ENCODE results near the gene SUFU. TPM values are rescaled to one million over a fixed set of nuclear protein-coding genes. Genes with fewer than 3 reads are reported as not detected.

The SUFU gene
- total RNA-seq, 4 donors from 2014 or later = 5.5 to 13.3 (median 8.2) TPM

DNA sequence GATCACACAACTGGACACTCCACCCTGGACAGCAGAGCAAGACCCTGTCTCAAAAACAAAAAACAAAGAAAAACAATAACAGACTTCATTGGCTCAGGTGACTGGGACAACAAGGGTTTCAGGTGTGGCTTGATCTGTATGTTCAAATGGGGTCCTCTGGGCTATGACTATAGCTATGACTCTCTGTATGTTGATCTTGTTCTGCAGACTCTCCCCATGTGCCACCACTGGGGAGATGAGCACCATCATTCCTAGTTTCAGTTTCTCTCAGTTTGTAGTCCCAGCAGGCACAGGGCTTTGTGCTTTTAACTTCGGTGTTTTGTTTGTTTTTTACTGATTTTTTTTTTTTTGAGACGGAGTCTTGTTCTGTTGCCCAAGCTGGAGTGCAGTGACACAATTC, 53.8 kb downstream of the SUFU start:
- TF ChIP-seq CTCF (IDR thresholded peaks at IDR 0.05; ENCODE audit: low read depth) = no peak

DNA sequence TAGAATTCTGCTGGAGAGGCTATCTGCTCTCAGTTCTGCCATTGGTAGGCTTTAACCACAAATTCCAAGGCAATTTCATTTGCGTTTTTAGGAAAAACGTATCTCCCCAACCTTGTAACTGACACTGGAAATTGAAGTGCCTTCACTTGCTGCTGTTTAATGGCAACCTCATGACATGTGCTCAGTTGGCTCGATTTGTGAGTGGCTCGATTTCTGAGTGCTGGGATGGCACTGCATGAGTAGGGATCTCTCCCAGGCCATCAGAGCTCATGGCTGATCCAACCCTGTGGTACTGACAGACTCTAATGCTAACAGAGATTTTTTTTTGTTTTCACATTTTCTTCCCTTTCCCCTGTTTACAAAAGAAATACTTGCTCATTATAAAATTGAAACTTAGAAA, 56.0 kb downstream of the SUFU start:
- no peak for TF ChIP-seq CTCF (IDR thresholded peaks at IDR 0.05; ENCODE audit: low read depth)

GRCh38 chr10:102564209-102564834, 60.5 kb downstream of the SUFU start:
- TF ChIP-seq CTCF (IDR thresholded peaks at IDR 0.05; ENCODE audit: low read depth) = no peak

GRCh38 chr10:102565793-102566192, 62.0 kb downstream of the SUFU start:
- TF ChIP-seq CTCF (IDR thresholded peaks at IDR 0.05; ENCODE audit: low read depth) = no peak

- no peak for TF ChIP-seq CTCF (IDR thresholded peaks at IDR 0.05; ENCODE audit: low read depth)
These were observed 75.0 kb downstream of the SUFU start for GRCh38 chr10:102578782-102579181.

- no peak for TF ChIP-seq CTCF (IDR thresholded peaks at IDR 0.05; ENCODE audit: low read depth)
These were observed 75.6 kb downstream of the SUFU start for GRCh38 chr10:102579328-102579727.

GRCh38 chr10:102580230-102580629, 76.5 kb downstream of the SUFU start:
- no peak for TF ChIP-seq CTCF (IDR thresholded peaks at IDR 0.05; ENCODE audit: low read depth)

All from subcutaneous adipose tissue (tissue), 4 donors.